GM12801 (cell line): Measurements from ENCODE around the gene SP9.

ENCODE experiments used
- CTCF ChIP-seq: IDR thresholded peaks from one replicate; pipeline ENCODE4 v1.5.1; 2011; ENCODE audit warnings: control low read depth; ENCODE audit not compliant: insufficient read length; ENCODE audit errors: extremely low read depth

SP9 gene

GRCh38 chr2:174325373-174326160, 9.2 kb upstream of the SP9 start:
- TF ChIP-seq CTCF: no peak

GRCh38 chr2:174326161-174327020, 8.4 kb upstream of the SP9 start:
- TF ChIP-seq CTCF: no peak

- TF ChIP-seq CTCF: no peak
These were observed 7.5 kb upstream of the SP9 start for GRCh38 chr2:174327021-174327840.

- TF ChIP-seq CTCF: no peak
These were observed 7.0 kb upstream of the SP9 start for GRCh38 chr2:174327841-174328113.

GRCh38 chr2:174328114-174328960, 6.4 kb upstream of the SP9 start:
- TF ChIP-seq CTCF: no peak

- no peak for TF ChIP-seq CTCF
These were observed 5.6 kb upstream of the SP9 start for GRCh38 chr2:174328961-174329715.
